HG02588 (cell line): ENCODE measurements around the gene RHBDL1.
"Not testable (repeated sequence)": the region's sequence is repeated elsewhere in the genome, so short reads cannot be mapped to it uniquely, and the experiment has no call there.

ENCODE experiments used
- ATAC-seq: cut with Tn5 transposase; IDR thresholded peaks from one replicate; pipeline ENCODE4 v1.9.1; 2021; ENCODE audit warnings: mild to moderate bottlenecking, moderate library complexity; ENCODE audit not compliant: unreplicated experiment

Gene RHBDL1

DNA sequence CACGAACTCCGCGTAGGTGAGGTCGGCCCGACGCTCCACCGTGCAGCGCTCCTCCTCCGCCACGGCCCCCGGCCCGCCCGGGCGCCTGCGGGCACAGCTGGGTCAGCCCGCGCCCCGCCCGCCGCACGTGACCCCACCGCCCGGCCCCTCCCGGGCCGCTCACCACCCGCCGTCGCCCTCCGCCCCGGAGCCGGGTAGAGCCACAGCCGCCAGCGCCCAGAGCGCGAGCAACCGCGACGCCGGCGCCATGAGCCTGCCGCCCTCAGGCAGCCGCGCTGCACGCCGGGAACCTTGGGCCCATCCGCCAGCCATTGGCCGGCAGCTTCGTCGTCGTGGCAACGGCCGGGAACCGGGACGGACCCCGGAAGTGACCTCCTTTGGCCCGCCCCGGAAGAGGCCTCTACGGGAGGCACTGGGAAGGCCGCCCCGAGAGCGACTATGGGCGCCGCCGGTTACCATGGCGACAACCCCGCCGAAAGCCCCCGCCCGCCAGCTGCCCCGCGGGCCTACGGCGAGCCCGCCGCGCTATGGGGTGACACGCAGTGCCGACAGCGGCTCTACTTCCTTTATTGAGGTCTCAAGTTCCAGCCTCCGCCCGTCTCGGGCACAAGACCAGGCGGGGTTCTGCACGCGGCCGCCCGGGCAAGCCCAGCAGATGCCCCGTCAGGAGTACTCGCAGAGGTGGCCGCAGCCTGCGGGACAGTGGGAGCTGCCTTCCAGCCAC is 8.8 kb downstream of the RHBDL1 start, which contains the start of gene JMJD8:
Gene JMJD8, minus strand, starts transcription at position 264 of the 724 bp plus-strand sequence. Its CDS starts 15 bp downstream, at position 249.
- peak; percentile 56 for ATAC-seq

DNA sequence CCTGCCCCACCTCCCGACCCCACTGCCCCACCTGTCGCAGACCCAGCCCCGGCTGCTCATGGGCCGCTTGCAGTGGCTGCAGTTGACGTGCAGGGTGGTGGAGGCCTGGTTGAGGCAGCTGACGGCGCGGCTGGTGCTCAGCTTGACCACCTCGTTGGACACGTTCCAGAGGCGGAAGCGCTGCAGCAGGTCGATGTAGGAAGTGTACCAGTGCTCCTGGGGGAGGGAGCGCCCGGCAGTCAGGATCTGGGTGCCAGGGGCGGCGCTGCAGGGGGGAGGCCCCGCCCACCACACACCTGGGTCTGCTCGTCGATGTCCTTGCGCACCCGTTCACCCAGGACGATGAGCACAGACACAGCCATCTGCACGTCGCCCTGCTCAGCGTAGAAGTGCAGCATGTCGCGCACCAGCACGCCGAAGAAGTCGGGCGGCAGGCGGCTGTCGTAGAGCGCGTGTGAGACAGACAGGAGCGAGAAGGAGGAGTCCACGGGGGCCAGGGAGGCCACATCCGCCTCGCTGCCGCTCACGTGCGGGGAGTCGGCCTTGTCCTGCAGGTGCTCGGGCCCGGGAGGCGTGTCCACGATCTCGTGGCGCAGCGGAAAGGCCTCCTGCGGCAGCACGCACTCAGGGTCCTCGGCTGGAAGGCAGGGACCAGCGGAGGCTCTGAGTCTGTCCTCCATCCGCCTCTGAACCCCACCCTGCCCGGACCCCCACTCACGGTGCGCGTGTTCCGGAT is 9.7 kb downstream of the RHBDL1 start:
- no peak for ATAC-seq

DNA sequence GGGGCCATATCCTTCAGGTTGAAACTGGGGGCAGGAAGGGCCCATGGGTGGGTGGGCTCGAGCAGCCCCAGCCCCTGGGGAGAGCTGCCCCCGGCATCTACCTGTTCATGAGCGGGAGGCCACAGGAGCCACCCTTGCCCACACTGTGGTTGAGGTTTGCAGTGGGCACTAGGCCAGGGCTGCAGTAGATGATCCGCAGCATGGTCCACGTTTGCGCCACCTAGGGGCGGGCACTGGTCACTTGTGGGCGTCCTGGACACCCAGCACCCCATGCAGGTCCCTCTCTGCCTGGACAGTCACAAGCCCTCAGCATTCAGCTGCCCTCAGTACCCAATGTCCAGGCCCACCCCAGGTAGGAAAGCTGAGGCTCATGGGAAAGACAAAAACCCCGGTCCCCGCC is 10.5 kb downstream of the RHBDL1 start:
- ATAC-seq, result no peak

DNA sequence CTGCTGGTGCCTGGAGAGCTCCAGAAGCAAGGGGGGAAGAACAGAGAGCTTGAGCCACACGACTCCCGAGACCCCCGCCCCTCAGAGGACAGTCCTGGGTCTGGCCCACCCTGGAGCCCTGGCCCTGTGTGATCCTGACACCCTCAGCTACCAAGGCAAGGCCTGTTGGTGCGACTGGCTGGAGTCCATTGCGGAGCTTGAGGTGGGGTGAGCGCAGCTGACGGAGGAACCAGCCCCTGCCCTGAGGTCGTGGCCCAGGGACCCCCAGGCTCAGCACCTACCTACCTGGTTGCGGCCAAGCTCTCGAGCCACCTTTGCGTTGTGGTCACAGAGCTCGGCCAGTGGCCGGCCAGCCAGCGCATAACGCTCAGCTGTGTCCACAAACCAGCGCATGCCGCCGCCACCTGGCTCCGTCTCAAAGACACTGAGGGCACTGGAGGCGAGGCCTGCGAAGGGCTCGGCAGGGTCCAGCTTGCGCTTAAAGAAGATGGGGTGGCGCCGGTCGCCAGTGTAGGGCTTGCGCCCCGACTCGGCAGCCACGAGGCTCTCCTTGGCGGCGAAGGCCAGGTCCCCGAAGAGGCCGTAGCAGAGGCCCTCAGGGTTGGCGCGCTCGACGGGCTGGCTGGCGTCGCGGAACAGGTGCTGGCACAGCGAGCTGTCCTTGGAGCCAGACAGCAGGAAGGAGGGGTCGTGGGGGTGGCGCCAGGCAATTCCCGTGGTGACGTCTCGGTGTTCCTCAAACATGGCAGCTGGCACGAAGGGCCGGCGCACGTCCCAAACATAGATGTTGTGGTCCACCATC is 11.2 kb downstream of the RHBDL1 start:
- ATAC-seq, result no peak

DNA sequence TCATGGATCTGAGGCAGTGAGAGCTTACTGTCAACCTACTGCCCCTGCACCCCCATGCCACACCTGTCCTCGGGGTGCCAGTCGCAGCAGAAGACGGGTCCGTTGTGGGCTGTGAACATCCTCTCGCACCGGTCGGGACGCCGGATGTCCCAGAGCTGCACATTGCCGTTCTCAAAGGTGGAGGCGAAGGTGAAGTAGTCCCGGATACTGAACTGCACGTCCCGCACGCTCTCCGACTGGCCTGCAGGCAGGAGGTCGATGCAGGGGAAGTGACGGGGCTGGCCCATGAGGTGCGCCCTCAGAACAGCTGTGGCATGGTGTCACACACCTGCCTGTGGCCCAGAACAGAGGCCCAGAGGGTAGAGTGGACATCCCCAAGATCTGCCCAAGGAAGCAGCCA is 12.0 kb downstream of the RHBDL1 start:
- no peak for ATAC-seq

DNA sequence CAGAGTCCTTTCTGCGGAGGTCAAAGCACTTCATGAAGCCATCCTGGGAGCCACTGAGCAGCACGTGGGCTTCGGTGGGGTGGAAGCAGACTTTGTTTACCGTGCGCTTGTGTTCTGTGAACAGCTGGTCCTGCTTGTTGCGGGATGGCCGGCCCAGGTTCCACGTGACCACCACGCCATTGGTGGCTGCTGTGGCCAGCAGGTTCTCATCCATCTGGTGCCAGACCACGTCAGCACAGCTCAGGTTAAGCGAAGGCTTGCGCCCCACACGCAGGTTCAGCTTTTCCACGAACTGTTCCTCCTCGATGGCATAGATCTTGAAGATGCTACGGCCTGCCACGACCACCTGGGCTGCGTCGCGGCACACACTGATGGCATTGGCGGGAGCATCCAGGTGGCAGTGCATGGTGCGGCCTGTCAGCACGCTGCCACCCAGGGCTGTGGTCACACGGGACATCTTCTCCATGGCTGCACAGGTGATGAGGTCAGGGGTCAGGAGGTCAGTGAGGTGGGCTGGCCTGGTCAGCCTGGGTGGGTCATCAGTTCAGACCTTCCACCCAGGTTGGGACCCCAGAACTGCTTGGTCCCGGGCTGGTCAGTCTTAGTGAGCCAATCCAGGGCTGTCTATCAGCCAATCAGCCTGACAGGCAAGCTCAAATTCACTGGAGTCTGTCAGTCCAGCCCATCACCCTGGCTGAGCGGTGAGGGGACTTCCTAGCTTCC is 13.9 kb downstream of the RHBDL1 start:
- no peak for ATAC-seq

DNA sequence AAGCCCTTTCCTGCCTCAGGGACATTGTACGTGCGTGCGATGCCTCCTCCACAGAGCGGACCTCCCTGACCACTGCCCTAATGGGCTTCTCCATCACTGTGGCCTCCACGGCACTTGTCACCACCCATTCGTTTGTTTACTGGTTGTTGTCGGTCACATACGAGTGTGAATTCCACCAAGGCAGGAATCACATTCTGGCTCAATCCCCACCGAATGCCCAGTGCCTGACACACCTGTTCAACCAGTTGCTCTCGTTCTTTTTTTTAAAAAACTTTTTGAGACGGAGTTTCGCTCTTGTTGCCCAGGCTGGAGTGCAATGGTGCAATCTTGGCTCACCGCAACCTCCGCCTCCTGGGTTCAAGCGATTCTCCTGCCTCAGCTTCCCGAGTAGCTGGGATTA is 15.8 kb downstream of the RHBDL1 start:
- ATAC-seq, result not testable (repeated sequence)

DNA sequence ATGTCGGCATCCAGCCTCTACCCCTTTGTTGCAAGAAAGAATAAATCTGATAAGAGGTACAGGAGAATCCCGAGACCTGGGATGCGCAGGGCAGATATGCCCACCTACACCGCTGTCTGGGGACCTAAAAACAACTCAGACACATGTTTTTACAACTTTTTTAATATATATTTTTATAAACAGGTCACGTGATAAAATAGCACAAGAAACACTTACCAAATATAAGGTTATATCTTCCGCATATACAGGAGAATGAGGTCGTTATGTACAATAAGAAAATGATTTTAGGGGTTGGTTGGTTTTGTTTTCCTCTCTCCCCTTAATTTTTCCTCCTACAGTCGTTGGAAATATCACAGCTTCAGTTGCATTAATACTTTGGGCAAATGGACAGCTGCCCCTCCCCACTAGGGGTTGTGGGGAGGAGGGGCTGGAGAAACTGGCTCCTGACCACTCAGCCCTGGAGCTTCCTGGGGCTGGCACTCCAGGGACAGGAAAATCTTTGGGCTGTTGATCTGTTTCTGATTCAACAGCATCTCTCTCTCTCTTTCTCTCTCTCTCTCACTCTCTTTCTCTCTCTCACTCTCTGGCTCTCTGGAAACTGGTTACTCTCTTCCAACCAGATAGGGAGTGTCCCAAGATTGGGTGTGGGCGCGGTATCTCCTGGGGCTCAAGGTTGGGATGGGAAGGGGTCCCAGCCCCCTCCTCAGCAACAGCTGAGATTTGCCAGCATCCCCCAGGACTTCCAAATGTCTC is 17.1 kb downstream of the RHBDL1 start:
- no peak for ATAC-seq

DNA sequence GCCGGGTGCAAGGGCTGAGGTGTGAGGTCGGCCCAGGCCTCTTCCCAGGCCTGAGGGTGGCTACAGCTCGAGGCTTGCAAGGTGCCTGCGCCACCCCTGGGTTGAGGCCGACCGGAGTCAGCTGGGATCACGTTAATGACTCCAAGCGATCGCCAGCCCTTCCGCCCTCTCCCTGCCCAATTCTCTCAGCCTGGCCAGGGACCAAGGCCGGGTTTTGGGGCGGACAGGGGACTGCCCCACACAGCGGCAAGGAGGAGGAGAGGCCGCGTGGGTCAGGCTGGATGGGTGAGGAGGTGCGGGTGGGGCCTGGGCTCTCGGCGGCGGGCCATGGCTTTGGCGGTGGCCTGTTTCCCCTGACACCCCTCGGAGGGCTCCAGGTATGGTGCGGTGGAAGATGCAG is 17.9 kb downstream of the RHBDL1 start:
- no peak for ATAC-seq

DNA sequence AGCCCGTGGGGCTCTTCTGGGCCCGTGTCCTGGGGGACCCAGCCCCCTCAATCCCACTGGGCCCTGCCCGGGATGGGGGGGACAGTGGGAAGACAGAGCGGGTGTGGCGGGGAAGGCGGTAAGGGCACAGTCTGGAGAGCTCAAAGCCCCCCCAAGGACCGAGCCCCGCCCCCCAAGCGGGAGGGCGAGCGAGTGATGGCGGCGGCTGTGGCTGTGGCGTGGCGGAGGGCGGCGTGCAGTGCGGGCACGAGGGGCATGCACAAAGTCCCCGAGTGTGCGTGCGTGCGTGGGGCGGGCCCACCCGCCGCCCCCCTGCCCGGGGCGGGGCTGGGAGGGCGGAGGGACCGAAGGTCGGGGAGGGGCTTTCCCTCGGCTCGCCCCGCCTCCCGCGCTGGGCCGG is 18.3 kb downstream of the RHBDL1 start:
- ATAC-seq, result no peak

DNA sequence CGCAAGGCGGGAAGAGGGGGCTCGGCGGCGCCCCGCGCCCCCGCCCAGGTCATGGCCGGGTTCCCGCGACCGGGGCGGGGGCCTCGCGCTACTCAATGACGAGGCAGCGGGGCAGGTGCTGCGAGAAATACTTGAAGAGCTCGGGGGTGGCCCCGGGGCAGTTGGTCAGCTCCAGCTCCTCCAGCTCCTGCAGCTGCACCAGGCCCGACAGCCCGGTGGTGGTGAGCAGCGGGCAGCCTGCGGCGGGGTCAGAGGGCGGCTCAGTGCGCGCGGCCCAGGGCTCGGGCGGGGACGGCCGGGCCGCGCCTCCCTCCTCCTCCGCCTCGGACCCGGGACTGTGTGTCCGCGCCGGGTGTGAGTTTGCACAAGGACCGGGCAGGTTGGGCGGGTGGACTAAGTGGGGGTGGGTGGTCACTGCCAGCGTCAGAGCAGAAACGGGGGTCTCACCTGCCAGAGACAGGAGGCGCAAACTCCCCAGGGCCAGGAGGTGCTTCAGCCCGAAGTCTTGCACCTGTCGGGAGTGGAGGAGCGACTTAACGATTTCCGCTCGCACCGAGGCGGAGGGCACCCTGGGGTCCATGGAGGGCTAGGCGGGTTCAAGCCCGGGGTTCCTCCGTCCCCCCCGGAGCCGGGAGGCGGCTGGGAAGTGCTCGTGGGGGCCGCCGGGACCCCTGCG is 18.9 kb downstream of the RHBDL1 start:
- ATAC-seq, result no peak

DNA sequence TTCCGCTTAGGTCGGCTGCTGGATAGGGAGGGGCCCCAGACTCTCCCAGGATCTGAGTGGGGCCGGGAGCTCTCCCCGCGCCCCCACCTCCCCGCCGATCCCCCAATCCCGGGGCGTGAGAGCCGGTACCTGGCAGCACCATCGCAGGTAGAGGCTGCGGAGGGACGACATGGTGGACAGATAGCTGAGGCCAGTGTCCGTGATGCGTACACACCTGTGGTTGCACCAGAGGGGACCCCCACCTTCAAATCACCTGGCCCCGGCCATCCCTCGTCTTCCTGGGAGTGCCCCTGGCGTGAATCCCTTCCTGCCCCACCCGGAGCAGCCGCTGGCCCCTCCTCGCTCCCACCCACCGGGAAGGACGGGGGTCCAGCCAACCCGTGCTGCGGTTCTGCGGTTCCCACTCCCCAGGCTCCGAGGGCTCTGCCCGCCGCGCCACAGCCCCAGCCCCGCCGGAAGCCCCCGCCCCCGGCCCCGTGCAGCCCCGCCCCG is 19.4 kb downstream of the RHBDL1 start:
- ATAC-seq, result no peak

DNA sequence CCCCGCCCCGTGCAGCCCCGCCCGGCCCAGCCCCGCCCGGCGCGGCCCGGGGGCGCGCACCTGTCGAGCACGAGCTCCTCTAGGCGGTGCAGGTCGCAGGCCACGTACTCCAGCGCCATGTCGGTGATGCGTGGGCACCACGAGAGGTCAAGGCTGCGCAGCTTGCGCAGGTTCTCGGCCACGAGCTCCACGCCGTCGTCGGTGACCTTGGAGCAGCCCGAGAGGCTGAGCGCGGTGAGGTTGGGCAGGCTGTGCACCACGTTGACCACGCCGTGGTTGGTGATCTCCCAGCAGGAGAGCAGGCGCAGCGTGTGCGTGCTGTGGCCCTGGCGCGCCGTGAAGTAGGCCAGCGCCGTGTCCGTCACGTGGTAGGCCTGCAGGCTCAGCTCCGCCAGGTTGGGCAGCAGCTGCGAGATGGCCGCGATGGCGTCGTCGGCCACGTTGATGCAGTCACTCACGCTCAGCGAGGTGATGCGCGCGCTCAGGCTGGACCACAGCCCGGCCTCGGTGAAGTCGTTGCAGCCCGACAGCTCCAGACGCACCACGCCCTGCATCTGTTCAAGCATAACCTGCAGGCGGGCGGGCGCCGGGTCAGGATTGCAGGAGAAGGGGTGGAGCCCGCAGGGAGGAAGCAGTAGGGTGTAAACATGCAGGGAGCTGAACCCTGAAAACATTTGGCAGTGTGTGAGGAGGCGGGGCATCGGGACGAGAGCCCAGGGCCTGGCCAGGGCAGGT is 20.1 kb downstream of the RHBDL1 start:
- ATAC-seq, result no peak

DNA sequence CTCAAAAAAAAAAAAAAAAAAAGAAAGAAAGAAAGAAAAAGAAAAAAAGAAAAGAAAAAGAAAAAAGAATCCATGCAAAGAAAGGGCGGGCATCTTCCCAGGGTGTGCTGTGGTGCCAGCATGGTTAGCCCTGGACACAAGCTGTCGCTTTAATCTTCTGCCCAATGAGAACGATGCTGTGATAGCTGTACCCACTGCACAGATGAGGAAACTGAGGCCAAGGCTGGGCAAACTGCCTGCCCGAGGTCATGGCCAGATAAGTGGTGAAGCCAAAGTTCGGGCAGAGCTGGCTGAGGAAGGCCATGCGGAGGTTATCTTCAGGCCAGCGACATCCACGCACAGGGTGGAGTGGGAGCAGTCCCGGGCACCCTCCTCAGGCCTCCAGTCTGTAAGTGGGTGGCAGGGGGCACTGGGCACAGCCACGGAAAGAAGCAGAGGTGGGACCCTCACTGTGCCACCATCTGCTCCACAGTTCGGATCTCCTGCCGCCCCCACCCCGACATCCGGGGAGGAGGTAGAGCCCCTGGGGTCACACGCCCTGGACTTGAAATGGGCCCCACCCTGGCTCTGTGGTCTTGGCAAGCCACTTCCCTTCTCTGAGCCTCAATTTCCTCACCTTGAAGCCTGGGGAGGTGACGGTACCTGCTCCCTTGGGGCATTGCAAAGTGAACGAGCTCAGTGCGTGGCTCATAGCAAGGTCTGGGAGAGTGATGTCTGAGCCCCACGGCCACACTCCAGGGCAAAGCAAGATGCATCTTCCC is 23.6 kb downstream of the RHBDL1 start:
- no peak for ATAC-seq

DNA sequence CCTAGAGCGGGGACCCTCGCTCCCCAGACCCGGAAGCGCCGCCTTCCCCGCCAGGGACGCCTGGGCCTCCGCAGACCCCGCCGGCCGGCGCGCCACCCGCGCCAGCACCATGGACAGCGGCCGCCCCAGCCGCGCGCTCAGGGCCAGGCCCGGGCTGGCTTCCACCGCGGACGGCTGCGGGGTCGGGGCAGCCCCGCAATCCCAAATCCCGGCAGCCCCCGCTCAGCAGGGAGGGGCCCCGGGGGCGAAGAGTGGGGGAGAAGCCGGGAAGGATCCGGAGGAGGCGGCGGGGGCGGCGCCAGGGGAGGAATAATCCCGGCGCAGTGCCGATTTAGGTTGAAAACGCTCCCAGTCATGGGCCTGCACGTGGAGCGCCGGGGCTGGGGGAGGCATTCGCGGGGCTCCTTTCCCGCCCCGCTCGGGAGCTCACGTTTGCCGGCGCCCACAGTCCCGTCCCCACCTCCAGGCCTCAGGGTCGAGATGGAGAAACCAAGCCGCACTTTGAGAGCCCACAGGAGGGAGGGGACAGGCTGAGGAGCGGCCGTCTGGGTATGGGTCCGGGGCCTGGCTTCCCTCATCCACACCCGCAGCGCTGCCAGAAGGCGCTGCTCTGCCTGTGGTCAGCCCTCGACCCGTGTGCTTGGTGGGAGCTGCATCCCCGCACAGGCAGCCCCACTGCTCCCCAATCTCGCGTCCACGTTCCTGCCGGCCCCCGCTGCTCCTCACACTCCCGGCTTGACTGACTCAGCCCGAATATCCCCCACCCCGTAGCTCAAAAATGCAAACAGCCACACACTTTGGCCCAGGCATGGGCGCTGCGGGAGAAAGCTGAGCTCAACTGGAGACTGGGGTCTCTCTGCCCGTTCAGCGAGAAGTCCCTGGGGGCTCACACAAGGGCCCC is 25.5 kb downstream of the RHBDL1 start:
- no peak for ATAC-seq

DNA sequence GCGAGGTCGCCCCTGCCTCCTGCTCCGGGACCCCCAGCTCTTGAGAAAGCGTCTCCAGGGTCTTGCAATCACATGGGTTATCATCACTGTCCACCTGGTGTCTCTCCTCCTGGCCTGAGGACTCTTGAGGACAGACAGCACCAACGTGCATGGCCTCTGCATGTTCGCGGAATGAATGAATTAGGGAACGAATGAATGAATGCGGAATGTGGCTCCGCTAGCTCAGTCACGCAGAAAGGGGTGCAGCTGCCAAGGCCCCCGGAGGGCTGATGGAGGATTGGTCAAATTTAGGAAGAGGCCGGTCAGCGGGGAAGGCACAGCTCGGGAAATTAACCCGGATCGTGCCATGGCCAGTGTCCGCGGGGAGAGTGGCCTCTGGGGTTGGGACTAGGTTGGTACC is 26.9 kb downstream of the RHBDL1 start:
- no peak for ATAC-seq

DNA sequence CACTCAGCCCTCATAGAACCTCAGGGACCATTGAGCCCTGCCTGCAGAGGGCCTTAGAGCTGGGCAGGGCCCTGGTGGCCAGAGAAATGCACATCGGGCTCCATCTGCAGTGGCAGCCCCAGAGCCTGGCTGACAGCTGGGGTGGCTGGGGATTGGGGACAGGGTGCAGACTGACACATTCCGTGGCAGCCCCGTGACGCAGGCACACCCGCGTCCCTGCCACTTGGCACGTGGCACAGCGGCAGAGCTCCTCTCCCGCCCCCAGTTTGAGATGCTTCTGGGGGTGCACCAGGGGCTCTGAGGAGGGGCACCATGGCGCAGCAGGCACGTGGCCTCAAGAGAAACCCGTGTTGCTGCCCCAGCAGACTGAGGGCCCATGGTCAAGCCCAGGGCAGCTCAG is 27.9 kb downstream of the RHBDL1 start:
- ATAC-seq, result no peak
